Neutrophil (primary cell): Measurements from ENCODE around the gene PNLIPRP2.

Experiments
- H3K27ac ChIP-seq: fragments of 200-600 bp; sonication (generic); 2 replicates; pipeline ENCODE4 v1.5.1; 2016; ENCODE audit warnings: mild to moderate bottlenecking, moderate library complexity
- H3K27me3 ChIP-seq: fragments of 200-600 bp; sonication (generic); 2 replicates; pipeline ENCODE4 v1.6.0; 2016; ENCODE audit warnings: mild to moderate bottlenecking
- H3K36me3 ChIP-seq: fragments of 200-600 bp; sonication (generic); 2 replicates; pipeline ENCODE4 v1.5.1; 2017
- H3K4me1 ChIP-seq, 2 experiments: fragments of 200-600 bp in 1 of 2; sonication (generic) in 1 of 2; 1 replicate in 1 of 2; 2 replicates in 1 of 2; pipeline versions ENCODE4 v1.5.1 to v1.6.1; 2013 to 2016; ENCODE audit warnings: low read depth in 1 of 2, low read length in 1 of 2, mild to moderate bottlenecking in 1 of 2, moderate library complexity in 1 of 2; ENCODE audit not compliant: control insufficient read depth in 1 of 2, insufficient read depth in 1 of 2
- H3K4me3 ChIP-seq, 2 experiments: fragments of 200-600 bp in 1 of 2; sonication (generic) in 1 of 2; 1 replicate in 1 of 2; 2 replicates in 1 of 2; pipeline ENCODE4 v1.5.1; 2013 to 2016; ENCODE audit warnings: low read depth in 1 of 2, low read length in 1 of 2, mild to moderate bottlenecking in 1 of 2, moderate library complexity in 1 of 2
- H3K9me3 ChIP-seq: fragments of 200-600 bp; sonication (generic); 2 replicates; pipeline ENCODE4 v1.5.1; 2016
- CTCF ChIP-seq: fragments of 200-600 bp; sonication (generic); IDR thresholded peaks from 2 replicates; pipeline ENCODE4 v1.5.1; 2016; ENCODE audit warnings: antibody characterized with exemption

PNLIPRP2 gene

GRCh38 chr10:116664631-116665030 is 43.9 kb downstream of the PNLIPRP2 start:
- Histone ChIP-seq H3K36me3 (no peaks in the 10 kb centered on the region), H3K4me1 (no peaks in the 10 kb centered on the region), H3K27ac (no peak overlapping the region), H3K4me3 (no peak overlapping the region), H3K27me3 (peaks cover 8% of the 10 kb centered on the region), H3K9me3 (no peaks in the 10 kb centered on the region)
- no peak for TF ChIP-seq CTCF

GRCh38 chr10:116665541-116666125 is 44.9 kb downstream of the PNLIPRP2 start:
- Histone ChIP-seq H3K27me3 (peaks cover 18% of the 10 kb centered on the region), H3K36me3 (no peaks in the 10 kb centered on the region), H3K4me1 (no peaks in the 10 kb centered on the region), H3K27ac (no peak overlapping the region), H3K9me3 (no peaks in the 10 kb centered on the region), H3K4me3 (no peak overlapping the region)
- TF ChIP-seq CTCF = no peak

- TF ChIP-seq CTCF = no peak
- H3K27me3 ChIP-seq = peaks cover 35% of the 10 kb centered on the region
- no peaks in the 10 kb centered on the region for H3K4me1 ChIP-seq
- H3K9me3 ChIP-seq = no peaks in the 10 kb centered on the region
- H3K4me3 ChIP-seq = no peak overlapping the region
- no peak overlapping the region for H3K27ac ChIP-seq
- H3K36me3 ChIP-seq = no peaks in the 10 kb centered on the region
These were observed 46.7 kb downstream of the PNLIPRP2 start for GRCh38 chr10:116667484-116667883.

- no peaks in the 10 kb centered on the region for H3K9me3 ChIP-seq
- H3K27me3 ChIP-seq = peaks cover 40% of the 10 kb centered on the region
- no peak overlapping the region for H3K4me3 ChIP-seq
- TF ChIP-seq CTCF = no peak
- H3K36me3 ChIP-seq = no peaks in the 10 kb centered on the region
- H3K27ac ChIP-seq = no peak overlapping the region
- H3K4me1 ChIP-seq = no peaks in the 10 kb centered on the region
These were observed 47.3 kb downstream of the PNLIPRP2 start for GRCh38 chr10:116668018-116668417.

- Histone ChIP-seq H3K27ac (no peak overlapping the region), H3K9me3 (no peaks in the 10 kb centered on the region), H3K4me1 (no peaks in the 10 kb centered on the region), H3K27me3 (peaks cover 44% of the 10 kb centered on the region), H3K4me3 (no peak overlapping the region), H3K36me3 (no peaks in the 10 kb centered on the region)
- no peak for TF ChIP-seq CTCF
These were observed 47.7 kb downstream of the PNLIPRP2 start for GRCh38 chr10:116668446-116668845.

- H3K4me3 ChIP-seq = no peak overlapping the region
- no peak for TF ChIP-seq CTCF
- H3K9me3 ChIP-seq = no peaks in the 10 kb centered on the region
- H3K4me1 ChIP-seq = no peaks in the 10 kb centered on the region
- no peak overlapping the region for H3K27ac ChIP-seq
- no peaks in the 10 kb centered on the region for H3K36me3 ChIP-seq
- peaks cover 50% of the 10 kb centered on the region for H3K27me3 ChIP-seq
These were observed 48.3 kb downstream of the PNLIPRP2 start for GRCh38 chr10:116669080-116669479.
